GM12801 (cell line): ENCODE results near the gene CCDC160.

Experiments
- CTCF ChIP-seq: IDR thresholded peaks from one replicate; pipeline ENCODE4 v1.5.1; 2011; ENCODE audit warnings: control low read depth; ENCODE audit not compliant: insufficient read length; ENCODE audit errors: extremely low read depth

CCDC160 gene

GRCh38 chrX:134236626-134237614 lies at the start of gene CCDC160:
TSS of gene CCDC160 (plus strand) at chrX:134237182. CDS start at chrX:134244801, 7,619 bp downstream.
- no peak for TF ChIP-seq CTCF

DNA sequence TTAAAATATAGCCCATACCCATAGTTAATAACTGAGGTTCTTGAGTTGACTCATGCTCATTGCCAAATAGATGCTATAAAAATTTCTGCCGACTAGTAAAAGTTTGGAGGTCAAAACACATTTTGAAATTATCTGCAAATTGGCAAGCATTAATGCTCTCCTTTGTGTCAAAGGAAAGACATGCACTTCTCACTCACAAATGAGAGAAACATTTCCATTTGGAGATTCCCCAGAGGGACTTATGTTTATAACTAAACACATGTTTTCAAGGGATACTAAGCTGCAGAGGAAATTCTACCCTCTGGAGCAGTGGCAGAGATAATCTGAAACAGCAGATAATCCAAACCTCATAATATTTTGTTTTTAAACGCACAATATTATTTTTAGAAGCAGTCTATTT lies 45.7 kb upstream of the CCDC160 start:
- TF ChIP-seq CTCF: no peak

- TF ChIP-seq CTCF: no peak
Measured at GRCh38 chrX:134194915-134195314, 42.1 kb upstream of the CCDC160 start.

DNA sequence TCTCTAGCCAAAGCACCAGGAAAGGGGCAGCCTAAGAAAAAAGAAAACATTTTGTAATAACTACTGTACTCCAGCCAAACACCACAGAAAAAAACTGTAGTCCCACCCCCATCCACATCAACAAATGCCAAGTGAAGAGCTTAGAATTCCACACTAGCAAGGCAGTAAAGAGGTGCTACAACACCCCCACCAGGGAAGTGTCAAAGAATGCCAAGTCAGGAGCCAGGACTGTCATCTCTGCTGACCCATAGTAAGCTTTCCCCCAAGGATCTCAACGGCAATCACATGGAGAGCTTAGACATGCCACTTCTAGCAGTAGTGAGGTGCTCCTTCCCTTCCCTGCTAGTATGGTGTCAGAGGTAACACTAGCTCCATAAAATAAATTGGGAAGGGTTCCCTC lies 34.4 kb upstream of the CCDC160 start:
- TF ChIP-seq CTCF: no peak

DNA sequence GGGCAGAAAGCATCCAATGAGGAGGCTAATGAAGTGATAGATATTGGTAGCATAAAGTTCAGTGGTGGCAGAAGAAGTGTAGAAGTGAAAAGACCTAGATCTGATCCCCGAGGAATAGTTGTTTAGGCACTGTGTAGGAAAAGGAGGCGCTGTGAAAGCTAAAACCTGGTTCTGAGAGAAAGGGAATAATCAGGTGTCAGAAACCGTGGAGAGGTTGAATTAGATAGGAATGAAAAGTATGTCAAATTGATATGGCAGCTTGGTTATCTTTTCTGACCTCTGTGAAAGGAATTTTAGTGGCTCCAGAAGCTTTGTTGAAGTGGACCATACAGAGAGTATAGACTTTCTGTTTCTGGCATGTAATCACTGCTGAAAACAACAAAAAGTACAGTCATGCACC lies 30.8 kb upstream of the CCDC160 start:
- no peak for TF ChIP-seq CTCF

DNA sequence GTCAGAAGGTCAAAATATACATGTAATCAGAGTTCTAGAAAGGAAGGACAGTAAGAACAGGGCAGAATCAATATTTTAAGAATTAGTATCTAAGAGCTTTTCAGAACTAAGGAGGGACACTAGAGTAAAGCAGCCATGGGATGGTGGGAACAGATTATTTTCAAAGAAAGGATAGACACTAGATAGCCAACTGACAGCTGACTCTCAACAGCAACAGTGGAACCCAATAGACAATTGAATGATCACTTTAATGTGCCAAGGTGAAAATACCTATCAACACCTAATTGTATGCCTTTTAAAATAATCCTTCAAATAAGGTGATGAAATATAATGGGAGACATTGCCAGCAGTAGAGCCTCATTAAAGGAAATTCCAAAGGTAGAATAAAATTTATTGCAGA lies 26.5 kb upstream of the CCDC160 start:
- TF ChIP-seq CTCF: no peak

GRCh38 chrX:134235236-134235635 lies 1.7 kb upstream of the CCDC160 start:
- TF ChIP-seq CTCF: no peak
